Neural cell (in vitro differentiated cells): ENCODE results near the gene THRB. TPM values are rescaled to one million over a fixed set of nuclear protein-coding genes. Genes with fewer than 3 reads are reported as not detected.

Experiments
- H2AFZ ChIP-seq: fragments of 200-600, 300-800 bp; sonication (generic), shearing (Covaris generic); 2 replicates; pipeline ENCODE4 v1.6.0; 2014; ENCODE audit warnings: low read depth, mild to moderate bottlenecking, antibody characterized with exemption, low read length, moderate library complexity
- H3F3A ChIP-seq: fragments of 200-600 bp; shearing (Covaris generic); 2 replicates; pipeline ENCODE4 v1.6.1; 2016; ENCODE audit warnings: mild to moderate bottlenecking, moderate library complexity, mixed read lengths, antibody characterized with exemption, low read length; ENCODE audit not compliant: insufficient read depth, poor library complexity, severe bottlenecking
- H3K27ac ChIP-seq: fragments of 200-600, 300-800 bp; sonication (generic), shearing (Covaris generic); 2 replicates; pipeline ENCODE4 v1.5.1; 2014; ENCODE audit warnings: mild to moderate bottlenecking, low read length, moderate library complexity
- H3K27me3 ChIP-seq: fragments of 300-800, 200-600 bp; sonication (generic), shearing (Covaris generic); 2 replicates; pipeline ENCODE4 v1.6.0; 2014; ENCODE audit warnings: mild to moderate bottlenecking, low read depth, low read length, moderate library complexity; ENCODE audit not compliant: insufficient read depth
- H3K36me3 ChIP-seq: fragments of 300-800, 200-600 bp; sonication (generic), shearing (Covaris generic); 2 replicates; pipeline ENCODE4 v1.5.1; 2014; ENCODE audit warnings: mild to moderate bottlenecking, antibody characterized with exemption, low read length, moderate library complexity; ENCODE audit not compliant: insufficient read depth
- H3K4me2 ChIP-seq: fragments of 300-800, 200-600 bp; sonication (generic), shearing (Covaris generic); 2 replicates; pipeline ENCODE4 v1.6.0; 2014; ENCODE audit warnings: mild to moderate bottlenecking, low read length
- H3K4me3 ChIP-seq: fragments of 300-800, 200-600 bp; sonication (generic), shearing (Covaris generic); 2 replicates; pipeline ENCODE4 v1.5.1; 2014; ENCODE audit warnings: mild to moderate bottlenecking, low read length, moderate library complexity
- H3K79me2 ChIP-seq: fragments of 200-600 bp; shearing (Covaris generic); replicated peaks from 2 replicates; pipeline ENCODE4 v1.6.0; 2014; ENCODE audit warnings: mild to moderate bottlenecking, low read length, moderate library complexity; ENCODE audit not compliant: insufficient read depth
- H3K9ac ChIP-seq: fragments of 300-800, 200-600 bp; sonication (generic), shearing (Covaris generic); 2 replicates; pipeline ENCODE4 v1.6.1; 2016; ENCODE audit warnings: mild to moderate bottlenecking, low read length, mixed read lengths
- H3K9me2 ChIP-seq: fragments of 200-600 bp; shearing (Covaris generic); 2 replicates; pipeline ENCODE4 v1.6.1; 2016; ENCODE audit warnings: mild to moderate bottlenecking, low read length, mixed read lengths; ENCODE audit not compliant: insufficient read depth
- H3K9me3 ChIP-seq: fragments of 200-600, 300-800 bp; sonication (generic), shearing (Covaris generic); 2 replicates; pipeline ENCODE4 v1.6.1; 2016; ENCODE audit warnings: mild to moderate bottlenecking, mixed run types, low read length, moderate library complexity, mixed read lengths
- H4K20me1 ChIP-seq: fragments of 200-600 bp; shearing (Covaris generic); 2 replicates; pipeline ENCODE4 v1.6.1; 2016; ENCODE audit warnings: mild to moderate bottlenecking, mixed run types; ENCODE audit not compliant: insufficient read depth
- CTCF ChIP-seq: fragments of 450-650 bp; IDR thresholded peaks from 2 replicates; pipeline ENCODE4 v1.5.1; 2014; ENCODE audit warnings: antibody characterized with exemption, mild to moderate bottlenecking, moderate library complexity; ENCODE audit not compliant: poor library complexity, severe bottlenecking
- EP300 ChIP-seq: fragments of 450-650 bp; conservative IDR thresholded peaks from 2 replicates; pipeline ENCODE4 v1.6.1; 2014; ENCODE audit warnings: antibody characterized with exemption, mild to moderate bottlenecking, moderate library complexity; ENCODE audit not compliant: poor library complexity, severe bottlenecking
- EZH2 ChIP-seq: fragments of 200-600, 300-800 bp; shearing (Covaris generic), sonication (generic); IDR thresholded peaks from 2 replicates; pipeline ENCODE4 v1.6.1; 2014; ENCODE audit warnings: antibody characterized with exemption, low read length, borderline replicate concordance, mild to moderate bottlenecking; ENCODE audit not compliant: insufficient read depth, poor library complexity, severe bottlenecking
- MXI1 ChIP-seq: fragments of 450-650 bp; conservative IDR thresholded peaks from 2 replicates; pipeline ENCODE4 v1.6.1; 2014; ENCODE audit warnings: antibody characterized with exemption, mild to moderate bottlenecking; ENCODE audit not compliant: poor library complexity, severe bottlenecking
- POLR2AphosphoS5 ChIP-seq: IDR thresholded peaks from 2 replicates; pipeline ENCODE4 v1.6.1; 2012
- RAD21 ChIP-seq: fragments of 450-650 bp; conservative IDR thresholded peaks from 2 replicates; pipeline ENCODE4 v1.6.1; 2014; ENCODE audit warnings: antibody characterized with exemption, mild to moderate bottlenecking, moderate library complexity
- REST ChIP-seq: IDR thresholded peaks from 2 replicates; pipeline ENCODE4 v1.6.1; 2012; ENCODE audit warnings: borderline replicate concordance
- SMC3 ChIP-seq: fragments of 450-650 bp; conservative IDR thresholded peaks from 2 replicates; pipeline ENCODE4 v1.6.1; 2014; ENCODE audit warnings: antibody characterized with exemption, mild to moderate bottlenecking, moderate library complexity; ENCODE audit not compliant: poor library complexity
- TAF1 ChIP-seq: IDR thresholded peaks from 2 replicates; pipeline ENCODE4 v1.6.1; 2012; ENCODE audit warnings: low read depth
- polyA plus RNA-seq: library from polyadenylated mRNA; depleted of rRNA; stranded (reverse); fragments of >200 nt; gene quantifications from 2 replicates; pipeline ENCODE4 v1.2.3, GENCODE V29; 2014

Gene THRB
- polyA plus RNA-seq, 1 donor from 2014 or later: 1.7 TPM

- Histone ChIP-seq H3K9me2 (no peaks in the 10 kb centered on the region), H3K27ac (no peak overlapping the region), H3K9me3 (no peaks in the 10 kb centered on the region), H3K9ac (no peak overlapping the region), H4K20me1 (no peaks in the 10 kb centered on the region), H3K4me2 (no peak overlapping the region), H3F3A (no peaks in the 10 kb centered on the region), H3K4me3 (no peak overlapping the region), H3K36me3 (no peaks in the 10 kb centered on the region), H3K27me3 (no peaks in the 10 kb centered on the region), H2AFZ (no peak overlapping the region), H3K79me2 (no peaks in the 10 kb centered on the region)
- TF ChIP-seq EZH2 (no peak), EP300 (no peak), SMC3 (no peak)
Measured at GRCh38 chr3:24315356-24315755, 179.3 kb downstream of the THRB start.

GRCh38 chr3:24311881-24312280 is 182.8 kb downstream of the THRB start:
- Histone ChIP-seq H3K36me3 (no peaks in the 10 kb centered on the region), H3K27me3 (no peaks in the 10 kb centered on the region), H3K4me3 (no peak overlapping the region), H3K79me2 (no peaks in the 10 kb centered on the region), H3K9ac (no peak overlapping the region), H3K4me2 (no peak overlapping the region), H3K27ac (no peak overlapping the region), H2AFZ (no peak overlapping the region), H4K20me1 (no peaks in the 10 kb centered on the region), H3K9me3 (no peaks in the 10 kb centered on the region), H3F3A (no peaks in the 10 kb centered on the region), H3K9me2 (no peaks in the 10 kb centered on the region)
- TF ChIP-seq TAF1: no peak

GRCh38 chr3:24310887-24311286 is 183.8 kb downstream of the THRB start:
- no peak overlapping the region for H3K9ac ChIP-seq
- no peak overlapping the region for H2AFZ ChIP-seq
- H3K27ac ChIP-seq: no peak overlapping the region

GRCh38 chr3:24306518-24306917 is 188.1 kb downstream of the THRB start:
- Histone ChIP-seq H2AFZ (no peak overlapping the region), H3K9me2 (no peaks in the 10 kb centered on the region), H3K4me3 (no peak overlapping the region), H3K79me2 (no peaks in the 10 kb centered on the region), H3K4me2 (no peak overlapping the region), H3K27me3 (no peaks in the 10 kb centered on the region), H4K20me1 (no peaks in the 10 kb centered on the region), H3F3A (no peaks in the 10 kb centered on the region), H3K36me3 (no peaks in the 10 kb centered on the region), H3K9ac (no peak overlapping the region), H3K27ac (no peak overlapping the region), H3K9me3 (no peaks in the 10 kb centered on the region)
- TF ChIP-seq RAD21 (no peak), EZH2 (no peak), REST (no peak), MXI1 (no peak), SMC3 (no peak), EP300 (no peak), TAF1 (no peak), CTCF (no peak), POLR2AphosphoS5 (no peak)

More at GRCh38 chr3:24310887-24311286, 183.8 kb downstream of the THRB start:
- TF ChIP-seq EZH2: no peak
- TF ChIP-seq EP300: no peak
- TF ChIP-seq TAF1: no peak
- Histone ChIP-seq H3K27me3 (no peaks in the 10 kb centered on the region), H3K4me3 (no peak overlapping the region), H3K9me3 (no peaks in the 10 kb centered on the region), H3F3A (no peaks in the 10 kb centered on the region), H4K20me1 (no peaks in the 10 kb centered on the region), H3K9me2 (no peaks in the 10 kb centered on the region), H3K79me2 (no peaks in the 10 kb centered on the region), H3K36me3 (no peaks in the 10 kb centered on the region), H3K4me2 (no peak overlapping the region)
